Lung (tissue), 12 donors: Measurements from ENCODE around the gene ITGA7. TPM values are rescaled to one million over a fixed set of nuclear protein-coding genes. Genes with fewer than 3 reads are reported as not detected.

ENCODE experiments used
- ATAC-seq: fragments of 200-7000 bp; cut with Tn5 transposase; one replicate; pipeline ENCODE4 v1.9.1; 2020; ENCODE audit warnings: moderate number of reproducible peaks; ENCODE audit not compliant: insufficient read depth, low FRiP score
- DNase-seq, 3 donors: peaks; one replicate each; pipeline ENCODE4 v3.0.0-alpha.2; 2013 to 2017
- H3K27ac ChIP-seq, 2 donors: one replicate each; pipeline ENCODE4 v1.5.1; 2013; ENCODE audit warnings: mild to moderate bottlenecking in 2 of 2, moderate library complexity in 2 of 2, control low read depth in 1 of 2, inconsistent platforms in 1 of 2, low read depth in 1 of 2, low read length in 1 of 2
- H3K27me3 ChIP-seq, 3 donors: one replicate each; pipeline ENCODE4 v1.5.1; 2013; ENCODE audit warnings: low read length in 2 of 3; ENCODE audit not compliant: control insufficient read depth in 3 of 3, insufficient read depth in 3 of 3
- H3K36me3 ChIP-seq, 4 donors: one replicate each; pipeline ENCODE4 v1.5.1; 2013; ENCODE audit warnings: low read length in 4 of 4, mild to moderate bottlenecking in 1 of 4, moderate library complexity in 1 of 4; ENCODE audit not compliant: control insufficient read depth in 4 of 4, insufficient read depth in 4 of 4
- H3K4me1 ChIP-seq, 5 donors: one replicate each; pipeline ENCODE4 v1.5.1; 2013; ENCODE audit warnings: low read length in 5 of 5, mild to moderate bottlenecking in 2 of 5, moderate library complexity in 1 of 5; ENCODE audit not compliant: control insufficient read depth in 5 of 5, insufficient read depth in 5 of 5
- H3K4me3 ChIP-seq: one replicate; pipeline ENCODE4 v1.5.1; 2013; ENCODE audit warnings: mild to moderate bottlenecking, control low read depth, moderate library complexity
- H3K9ac ChIP-seq, 2 donors: one replicate each; pipeline ENCODE4 v1.5.1; 2013; ENCODE audit warnings: low read length in 2 of 2, control low read depth in 1 of 2; ENCODE audit not compliant: insufficient read depth in 1 of 2
- H3K9me3 ChIP-seq, 4 donors: one replicate each; pipeline ENCODE4 v1.5.1; 2013; ENCODE audit warnings: low read length in 3 of 4, mild to moderate bottlenecking in 1 of 4, moderate library complexity in 1 of 4; ENCODE audit not compliant: control insufficient read depth in 4 of 4, insufficient read depth in 3 of 4
- CTCF ChIP-seq: IDR thresholded peaks from 2 replicates; pipeline ENCODE4 v1.5.1; 2012; ENCODE audit warnings: mild to moderate bottlenecking; ENCODE audit errors: control extremely low read depth, extremely low read depth
- WGBS, 2 donors: extraction: QIAGEN DNeasy Blood & Tissue Kit; methylation state at CpG; one replicate each; pipeline ENCODE4 v1.1.7; 2013; 5-methylcytosine and 5-hydroxymethylcytosine counted together
- polyA plus RNA-seq, 2 donors: library from polyadenylated mRNA; stranded (reverse); fragments of 200-250 nt; gene quantifications; one replicate each; pipeline ENCODE4 v1.2.1, GENCODE V29; 2013
- total RNA-seq, 2 donors: library from RNA; depleted of rRNA in 1 of 2; stranded (reverse); fragments of >200 nt in 1 of 2; gene quantifications; one replicate each; pipeline ENCODE4 v1.2.1, GENCODE V29; 2014 to 2021
- donor health status: control.
- donor health status: control.
- donor health status: Bipolar disorder and iron deficiency.
- donor health status: healthy.
- donor health status: DM: yes; HTN: yes; CAD: no.

Gene ITGA7
- total and polyA plus RNA-seq, 4 donors, result 8.2 to 28.4 (median 17.7) TPM

GRCh38 chr12:55711786-55712553 is 4.3 kb upstream of the ITGA7 start:
- ATAC-seq, result no peak
- H3K9ac ChIP-seq, result peak overlapping the region in 1 of 2 donors; percentile 26
- no peak for TF ChIP-seq CTCF
- DNase-seq, result peak; percentile 83 to 92 (median 88)
- H3K9me3 ChIP-seq, result no peaks in the 10 kb centered on the region
- H3K27ac ChIP-seq, result peak overlapping the region; percentile 35 to 85
- peaks cover 0 to 3% (median 3%) of the 10 kb centered on the region in 3 donors for H3K27me3 ChIP-seq
- H3K4me3 ChIP-seq, result no peak overlapping the region
- 66 to 73% methylated on average over 4 of the region's 4 CpGs for WGBS, 2 donors
- H3K4me1 ChIP-seq, result peaks cover 3 to 44% (median 12%) of the 10 kb centered on the region in 5 donors
- no peaks in the 10 kb centered on the region for H3K36me3 ChIP-seq

DNA sequence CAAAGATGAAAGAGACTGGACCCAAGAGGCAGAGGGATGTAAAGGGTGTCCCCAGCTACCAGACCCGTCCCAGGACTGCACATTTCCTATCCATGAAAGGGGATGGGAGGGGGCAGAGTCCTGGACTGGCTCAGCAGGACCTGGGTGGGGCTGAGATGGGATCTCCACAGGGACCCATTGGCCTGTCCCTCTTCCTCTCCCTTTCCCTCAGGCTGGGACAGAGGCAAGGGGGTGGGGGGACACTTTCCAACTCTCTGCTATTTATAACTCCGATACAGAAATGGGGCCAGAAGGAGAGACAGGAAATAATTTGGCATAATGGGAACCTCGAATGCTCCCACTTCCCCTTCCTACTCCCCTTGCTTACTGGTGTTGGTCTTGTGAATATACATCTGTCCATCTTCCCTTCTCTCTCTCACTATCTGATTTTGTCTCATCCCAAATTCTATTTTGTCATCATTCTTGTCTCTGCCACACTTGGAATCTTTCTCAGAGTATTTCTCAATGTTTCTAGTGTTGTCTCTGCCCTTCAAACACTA is 1.1 kb upstream of the ITGA7 start:
- ATAC-seq (no peak), DNase-seq (no peak)
- no peak for TF ChIP-seq CTCF
- H3K4me3 ChIP-seq, result no peak overlapping the region
- H3K4me1 ChIP-seq, result peaks cover 0 to 53% (median 6%) of the 10 kb centered on the region in 5 donors
- H3K27ac ChIP-seq, result peak overlapping the region in 1 of 2 donors; percentile 85
- H3K9ac ChIP-seq, result no peak overlapping the region
- peaks cover 0 to 9% (median 5%) of the 10 kb centered on the region in 3 donors for H3K27me3 ChIP-seq
- no peaks in the 10 kb centered on the region for H3K9me3 ChIP-seq
- H3K36me3 ChIP-seq, result no peaks in the 10 kb centered on the region
- 0 to 11% methylated on average over 3 of the region's 3 CpGs for WGBS, 2 donors

DNA sequence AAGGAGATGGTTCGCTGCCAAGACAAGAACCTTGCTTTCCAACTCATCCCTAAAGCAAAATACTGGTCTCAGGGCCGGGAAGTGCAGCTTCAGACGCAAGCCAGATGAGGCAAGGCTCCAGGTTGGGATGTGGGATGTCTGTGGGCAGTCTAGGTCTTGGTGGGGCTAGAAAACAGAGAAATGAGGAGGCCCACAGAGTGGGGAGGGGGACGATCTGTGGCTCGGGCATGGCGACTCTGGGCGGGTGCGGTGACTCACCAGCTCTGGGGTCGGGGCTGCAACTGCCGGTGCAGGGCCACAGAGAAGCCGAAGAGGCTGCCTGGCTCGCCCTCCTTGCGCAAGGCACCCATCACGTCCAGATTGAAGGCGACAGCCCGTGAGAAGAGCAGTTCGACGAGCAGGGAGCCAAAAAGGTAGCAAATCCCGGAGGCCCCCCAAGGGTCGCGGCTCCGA is 459 bp downstream of the ITGA7 start:
- no peak for TF ChIP-seq CTCF
- WGBS, 2 donors, result 10 to 12% methylated on average over 20 to 22 of the region's 22 CpGs
- DNase-seq (no peak), ATAC-seq (no peak)
- Histone ChIP-seq H3K27me3 (peaks cover 0 to 9% (median 5%) of the 10 kb centered on the region in 3 donors), H3K9me3 (no peaks in the 10 kb centered on the region), H3K36me3 (no peaks in the 10 kb centered on the region), H3K4me1 (peaks cover 0 to 47% (median under 1%) of the 10 kb centered on the region in 5 donors), H3K4me3 (peak overlapping the region; percentile 31), H3K9ac (no peak overlapping the region), H3K27ac (peak overlapping the region in 1 of 2 donors; percentile 98)
